Neutrophil (primary cell): Measurements from ENCODE around the gene C11orf21.

Experiments
- H3K27ac ChIP-seq: fragments of 200-600 bp; sonication (generic); 2 replicates; pipeline ENCODE4 v1.5.1; 2016; ENCODE audit warnings: mild to moderate bottlenecking, moderate library complexity
- H3K27me3 ChIP-seq: fragments of 200-600 bp; sonication (generic); 2 replicates; pipeline ENCODE4 v1.6.0; 2016; ENCODE audit warnings: mild to moderate bottlenecking
- H3K36me3 ChIP-seq: fragments of 200-600 bp; sonication (generic); 2 replicates; pipeline ENCODE4 v1.5.1; 2017
- H3K4me1 ChIP-seq, 2 experiments: fragments of 200-600 bp in 1 of 2; sonication (generic) in 1 of 2; 1 replicate in 1 of 2; 2 replicates in 1 of 2; pipeline versions ENCODE4 v1.5.1 to v1.6.1; 2013 to 2016; ENCODE audit warnings: low read depth in 1 of 2, low read length in 1 of 2, mild to moderate bottlenecking in 1 of 2, moderate library complexity in 1 of 2; ENCODE audit not compliant: control insufficient read depth in 1 of 2, insufficient read depth in 1 of 2
- H3K4me3 ChIP-seq, 2 experiments: fragments of 200-600 bp in 1 of 2; sonication (generic) in 1 of 2; 1 replicate in 1 of 2; 2 replicates in 1 of 2; pipeline ENCODE4 v1.5.1; 2013 to 2016; ENCODE audit warnings: low read depth in 1 of 2, low read length in 1 of 2, mild to moderate bottlenecking in 1 of 2, moderate library complexity in 1 of 2
- H3K9me3 ChIP-seq: fragments of 200-600 bp; sonication (generic); 2 replicates; pipeline ENCODE4 v1.5.1; 2016
- TF ChIP-seq, protein P1 (sequence below): fragments of 200-600 bp; sonication (generic); IDR thresholded peaks from 2 replicates; pipeline ENCODE4 v1.5.1; 2016; ENCODE audit warnings: antibody characterized with exemption

Gene C11orf21

DNA sequence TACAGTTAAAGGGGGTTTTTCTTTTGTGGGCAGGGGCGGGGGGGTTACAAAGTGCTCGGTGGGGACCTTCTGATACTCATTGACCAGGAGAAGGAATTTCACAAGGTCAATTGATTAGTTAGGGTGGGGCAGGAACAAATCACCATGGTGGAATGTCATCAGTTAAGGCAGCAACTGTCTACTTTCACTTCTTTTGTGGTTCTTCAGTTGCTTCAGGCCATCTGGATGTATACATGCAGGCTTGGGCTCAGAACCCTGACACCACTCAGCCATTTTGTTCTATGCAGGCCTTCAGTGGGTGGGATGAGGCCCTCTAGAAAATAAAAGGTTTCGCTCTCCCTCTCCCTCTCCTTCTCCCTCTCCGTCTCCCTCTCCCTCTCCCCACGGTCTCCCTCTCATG, 29.7 kb upstream of the C11orf21 start:
- Histone ChIP-seq H3K36me3 (no peaks in the 10 kb centered on the region), H3K4me1 (no peaks in the 10 kb centered on the region), H3K9me3 (peaks cover 4% of the 10 kb centered on the region), H3K27ac (no peak overlapping the region), H3K27me3 (peaks cover 4% of the 10 kb centered on the region), H3K4me3 (no peak overlapping the region)
- TF ChIP-seq, protein P1, sequence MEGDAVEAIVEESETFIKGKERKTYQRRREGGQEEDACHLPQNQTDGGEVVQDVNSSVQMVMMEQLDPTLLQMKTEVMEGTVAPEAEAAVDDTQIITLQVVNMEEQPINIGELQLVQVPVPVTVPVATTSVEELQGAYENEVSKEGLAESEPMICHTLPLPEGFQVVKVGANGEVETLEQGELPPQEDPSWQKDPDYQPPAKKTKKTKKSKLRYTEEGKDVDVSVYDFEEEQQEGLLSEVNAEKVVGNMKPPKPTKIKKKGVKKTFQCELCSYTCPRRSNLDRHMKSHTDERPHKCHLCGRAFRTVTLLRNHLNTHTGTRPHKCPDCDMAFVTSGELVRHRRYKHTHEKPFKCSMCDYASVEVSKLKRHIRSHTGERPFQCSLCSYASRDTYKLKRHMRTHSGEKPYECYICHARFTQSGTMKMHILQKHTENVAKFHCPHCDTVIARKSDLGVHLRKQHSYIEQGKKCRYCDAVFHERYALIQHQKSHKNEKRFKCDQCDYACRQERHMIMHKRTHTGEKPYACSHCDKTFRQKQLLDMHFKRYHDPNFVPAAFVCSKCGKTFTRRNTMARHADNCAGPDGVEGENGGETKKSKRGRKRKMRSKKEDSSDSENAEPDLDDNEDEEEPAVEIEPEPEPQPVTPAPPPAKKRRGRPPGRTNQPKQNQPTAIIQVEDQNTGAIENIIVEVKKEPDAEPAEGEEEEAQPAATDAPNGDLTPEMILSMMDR, result no peak

DNA sequence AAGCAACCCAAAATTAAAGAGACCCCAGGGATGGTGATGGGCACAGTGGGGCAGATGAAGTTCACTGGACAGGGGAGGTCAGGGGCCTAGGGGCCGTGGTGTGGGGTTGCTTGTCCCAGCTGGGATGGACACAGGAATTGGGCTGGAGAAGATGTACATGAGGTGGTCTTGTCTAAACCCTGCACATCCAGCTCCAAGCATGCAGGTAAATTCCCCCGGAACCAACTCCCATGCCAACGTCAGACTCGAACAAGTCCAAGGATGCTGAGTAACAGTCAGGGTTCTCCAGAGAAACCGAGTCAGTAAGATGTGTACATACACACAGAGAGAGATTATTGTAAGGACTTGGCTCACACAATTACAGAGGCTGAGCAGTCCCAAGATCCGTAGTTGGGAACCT, 29.0 kb upstream of the C11orf21 start:
- TF ChIP-seq, protein P1, result no peak
- Histone ChIP-seq H3K4me1 (no peaks in the 10 kb centered on the region), H3K9me3 (peaks cover 4% of the 10 kb centered on the region), H3K27me3 (peaks cover 2% of the 10 kb centered on the region), H3K27ac (no peak overlapping the region), H3K4me3 (no peak overlapping the region), H3K36me3 (no peaks in the 10 kb centered on the region)

DNA sequence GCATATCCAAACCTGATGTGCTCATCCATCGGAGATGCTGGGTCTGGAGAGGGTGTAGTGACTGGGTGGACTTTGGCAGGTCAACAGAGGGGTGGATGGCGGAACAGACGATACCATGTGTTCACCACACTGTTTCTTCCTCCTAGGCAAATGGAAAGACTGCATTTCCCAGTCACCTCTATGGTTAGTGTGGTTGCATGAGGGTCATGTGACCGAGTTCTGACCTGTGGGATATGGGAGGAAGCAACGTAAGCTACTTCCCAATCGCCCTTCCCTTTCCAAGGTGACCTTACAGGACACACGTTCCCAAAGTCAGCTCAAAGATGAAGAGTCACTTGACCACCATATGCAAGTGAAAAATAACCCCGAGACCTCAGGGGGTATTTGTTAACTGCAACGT, 27.8 kb upstream of the C11orf21 start:
- no peak overlapping the region for H3K27ac ChIP-seq
- peaks cover 4% of the 10 kb centered on the region for H3K9me3 ChIP-seq
- TF ChIP-seq, protein P1, result no peak
- no peaks in the 10 kb centered on the region for H3K36me3 ChIP-seq
- H3K4me3 ChIP-seq, result no peak overlapping the region
- peaks cover 4% of the 10 kb centered on the region for H3K27me3 ChIP-seq
- no peaks in the 10 kb centered on the region for H3K4me1 ChIP-seq

DNA sequence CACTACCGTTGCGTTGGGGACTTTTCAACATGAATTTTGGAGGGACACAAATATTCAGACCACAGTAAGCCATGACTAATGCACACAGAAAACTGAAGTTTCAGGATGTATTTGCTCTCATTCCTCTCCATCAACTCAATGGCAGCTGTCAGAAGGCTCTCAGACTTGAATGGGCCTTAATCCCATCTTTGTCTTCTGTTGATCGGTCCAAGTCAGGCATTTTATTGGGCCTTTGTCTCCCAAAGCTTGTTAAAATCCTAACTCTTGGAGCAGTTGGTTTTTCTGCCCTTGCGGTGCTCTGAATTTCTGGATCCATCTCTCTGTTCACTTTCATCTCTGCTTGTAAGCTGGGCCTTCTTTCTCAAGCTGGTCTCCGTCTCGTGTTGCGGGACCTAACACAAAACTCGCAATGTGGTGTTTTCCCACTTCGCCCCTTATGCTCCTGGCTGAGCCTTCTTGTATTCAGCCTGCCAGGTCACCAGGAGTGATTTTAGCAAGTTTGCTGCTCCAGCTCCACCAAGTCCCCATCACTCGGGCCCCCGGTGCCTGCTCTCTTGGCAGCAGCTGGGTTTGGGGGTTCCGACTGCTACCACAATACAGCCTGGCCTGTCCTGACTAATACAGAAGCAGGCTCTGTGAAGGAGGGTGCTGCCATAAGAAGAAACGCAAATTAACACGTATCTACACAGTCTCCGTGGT, 27.1 kb upstream of the C11orf21 start:
- H3K4me3 ChIP-seq, result no peak overlapping the region
- H3K27ac ChIP-seq, result no peak overlapping the region
- H3K36me3 ChIP-seq, result no peaks in the 10 kb centered on the region
- H3K4me1 ChIP-seq, result no peaks in the 10 kb centered on the region
- TF ChIP-seq, protein P1, result no peak
- peaks cover 4% of the 10 kb centered on the region for H3K9me3 ChIP-seq
- peaks cover 4% of the 10 kb centered on the region for H3K27me3 ChIP-seq

DNA sequence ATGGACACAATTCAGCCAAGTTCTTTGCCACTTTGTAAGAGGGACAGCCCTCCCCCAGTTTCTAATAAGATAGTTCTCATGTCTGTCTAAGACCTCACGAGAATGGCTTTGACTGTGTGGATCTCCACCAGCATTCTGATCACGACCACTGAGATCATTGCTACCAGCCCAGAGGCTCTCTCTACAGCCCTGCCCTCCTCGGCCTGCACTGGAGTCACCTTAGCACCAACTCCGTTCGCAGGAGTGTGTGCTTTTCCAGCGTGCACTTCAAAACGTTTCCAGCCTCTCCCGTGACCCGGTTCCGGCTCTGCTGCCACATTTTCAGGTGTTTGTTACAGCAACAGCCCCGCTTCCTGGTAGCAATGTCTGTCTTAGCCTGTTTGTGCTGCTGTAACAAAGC, 26.3 kb upstream of the C11orf21 start:
- H3K27ac ChIP-seq, result no peak overlapping the region
- TF ChIP-seq, protein P1, result no peak
- no peak overlapping the region for H3K4me3 ChIP-seq
- H3K9me3 ChIP-seq, result peaks cover 4% of the 10 kb centered on the region
- H3K4me1 ChIP-seq, result no peaks in the 10 kb centered on the region
- peaks cover 4% of the 10 kb centered on the region for H3K27me3 ChIP-seq
- no peaks in the 10 kb centered on the region for H3K36me3 ChIP-seq
